GM19467 (cell line): ENCODE measurements around the gene FOXP4.

Experiments
- ATAC-seq: cut with Tn5 transposase; IDR thresholded peaks from one replicate; pipeline ENCODE4 v1.9.1; 2021; ENCODE audit warnings: mild to moderate bottlenecking, moderate library complexity; ENCODE audit not compliant: unreplicated experiment

Gene FOXP4

GRCh38 chr6:41624621-41625380 is 78.6 kb downstream of the FOXP4 start:
- ATAC-seq = no peak

DNA sequence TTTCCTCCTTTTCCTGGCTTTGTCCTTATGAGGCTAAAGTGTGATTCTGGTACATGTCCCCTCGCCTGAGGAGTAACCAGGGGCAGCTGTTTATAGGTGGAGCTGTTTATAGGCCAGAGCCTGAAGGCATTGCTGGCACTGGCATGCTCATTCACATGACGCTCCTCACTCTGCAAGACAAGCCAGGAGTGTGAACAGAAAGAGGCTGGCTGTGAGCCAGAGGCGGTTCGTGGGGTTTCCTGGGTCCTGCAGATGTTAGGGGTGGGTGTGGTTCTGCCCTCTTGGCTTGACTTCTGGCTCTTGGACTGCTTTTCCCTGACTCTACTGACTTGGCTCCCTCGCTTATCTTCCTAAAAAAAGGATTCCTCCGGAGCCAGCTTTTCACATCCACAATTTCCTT is 79.3 kb downstream of the FOXP4 start:
- no peak for ATAC-seq

DNA sequence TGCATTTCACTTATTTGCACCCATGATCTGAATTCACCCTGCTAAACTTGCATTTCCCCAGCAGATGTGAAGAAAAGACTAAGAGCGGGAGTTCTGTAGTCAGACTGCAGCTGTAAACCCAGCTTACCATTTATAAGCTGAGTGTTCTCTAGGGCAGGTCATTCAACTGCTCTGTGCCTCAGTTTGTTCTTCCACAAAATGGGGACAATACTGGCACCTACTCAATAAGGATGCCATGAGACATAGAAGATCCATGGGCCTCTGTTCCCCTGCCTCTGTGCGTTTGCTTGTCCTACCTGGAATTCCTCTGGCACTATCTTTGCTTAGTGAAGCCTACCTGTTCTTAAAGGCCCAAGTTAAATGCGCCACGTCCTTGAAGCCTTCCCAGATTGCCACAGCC is 79.8 kb downstream of the FOXP4 start:
- no peak for ATAC-seq

DNA sequence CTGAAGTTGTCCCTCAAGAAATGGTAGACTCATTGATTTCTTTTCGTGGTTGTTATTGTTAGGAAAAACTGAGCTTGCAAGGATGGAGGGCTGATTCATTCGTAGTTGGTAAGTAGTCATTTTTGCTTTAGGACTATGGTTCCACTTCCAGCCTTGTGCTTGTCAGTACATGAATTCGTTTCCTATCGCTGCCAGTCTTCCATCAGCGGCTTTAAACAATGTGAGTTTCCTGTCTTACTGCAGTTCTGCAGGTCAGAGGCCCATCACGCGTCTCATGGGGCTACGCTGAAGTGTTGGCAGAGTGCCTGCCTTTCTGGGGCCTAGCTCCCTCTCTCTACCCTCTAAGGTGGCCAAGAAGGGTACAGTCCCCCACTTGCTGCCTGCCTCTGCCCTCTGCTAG is 80.7 kb downstream of the FOXP4 start:
- no peak for ATAC-seq

GRCh38 chr6:41629128-41629527 is 82.9 kb downstream of the FOXP4 start:
- no peak for ATAC-seq

GRCh38 chr6:41630069-41630468 is 83.9 kb downstream of the FOXP4 start:
- ATAC-seq = no peak

DNA sequence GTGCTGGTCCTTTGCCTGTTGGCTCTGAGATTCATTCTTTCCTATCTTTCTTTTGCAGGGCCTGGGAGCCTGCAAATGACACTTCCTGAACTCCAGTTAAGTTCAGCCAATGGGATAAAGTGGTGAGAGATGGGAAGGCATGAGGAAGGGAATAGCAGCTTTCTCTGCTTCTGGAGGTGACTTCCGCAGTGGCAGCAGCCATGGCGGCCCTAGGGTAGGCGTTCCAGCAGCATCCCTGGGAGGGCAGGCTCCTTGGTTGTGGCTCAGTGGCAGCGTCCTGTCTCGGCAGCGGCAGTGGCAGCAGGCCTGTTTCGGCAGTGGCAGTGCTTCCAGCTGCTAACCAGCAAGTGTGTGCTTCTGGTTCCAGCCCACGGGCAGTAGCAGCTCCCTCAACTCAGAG is 84.8 kb downstream of the FOXP4 start:
- no peak for ATAC-seq

DNA sequence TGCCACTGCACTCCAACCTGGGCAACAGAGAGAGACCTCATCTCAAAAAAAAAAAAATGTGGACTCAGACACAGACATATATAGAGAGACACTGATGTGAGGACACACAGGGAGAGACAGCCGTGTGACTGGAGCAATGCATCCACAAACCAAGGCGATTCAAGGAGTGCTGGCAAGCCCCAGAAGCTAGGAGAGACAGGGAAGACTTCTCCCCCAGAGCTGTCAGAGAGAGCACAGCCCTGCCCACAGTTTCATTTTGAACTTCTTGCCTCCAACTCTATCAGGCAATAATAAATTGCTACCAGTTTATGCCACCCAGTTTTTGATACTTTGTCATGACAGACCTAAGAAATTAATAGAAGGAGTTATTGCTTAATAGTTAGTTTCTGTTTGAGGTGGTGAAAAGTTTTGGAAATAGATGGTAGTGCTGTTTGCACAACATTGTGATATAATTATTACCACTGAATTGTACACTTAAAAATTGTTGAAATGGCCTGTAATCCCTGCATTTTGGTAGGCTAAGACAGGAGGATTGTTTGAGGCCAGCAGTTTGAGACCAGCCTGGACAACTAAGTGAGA is 87.0 kb downstream of the FOXP4 start:
- no peak for ATAC-seq

DNA sequence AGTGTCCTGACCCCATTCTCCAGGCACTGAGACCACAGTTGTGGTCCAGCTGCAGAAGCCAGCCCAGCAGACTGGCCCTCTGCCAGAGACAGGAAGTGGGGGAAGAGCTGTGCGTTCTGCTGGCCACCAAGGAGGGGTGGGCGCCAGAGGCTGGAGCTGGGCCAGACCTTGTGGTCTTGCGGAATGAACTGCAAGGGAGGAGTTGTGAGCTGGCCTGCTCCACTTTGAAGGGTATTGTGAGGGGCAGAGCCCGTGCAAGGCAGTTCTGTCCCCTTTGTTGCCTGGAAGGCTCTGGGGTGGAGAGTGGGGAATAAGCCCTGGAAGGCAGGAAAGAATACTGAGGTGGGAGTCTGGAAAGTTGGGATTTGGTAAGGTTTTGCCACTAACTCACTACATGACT is 88.5 kb downstream of the FOXP4 start:
- no peak for ATAC-seq

DNA sequence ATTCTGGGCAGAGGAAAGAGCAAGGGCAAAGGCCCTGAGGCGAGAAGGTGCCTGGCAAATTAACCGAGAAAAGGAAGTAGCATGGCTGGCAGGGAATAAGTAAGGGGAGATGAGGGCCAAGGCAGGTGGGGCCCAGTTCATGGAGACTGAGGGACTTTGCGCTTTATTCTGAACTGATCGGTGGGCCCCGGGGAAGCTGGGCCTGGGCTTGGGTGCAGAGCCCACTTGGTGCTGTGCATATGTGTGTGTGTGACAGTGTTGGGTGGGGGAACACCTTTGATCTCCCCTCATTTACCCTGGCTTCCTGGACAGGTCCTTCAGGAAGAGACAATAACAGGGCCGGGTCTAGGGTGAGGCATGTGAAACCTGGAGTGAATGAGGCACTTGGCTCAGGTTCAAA is 89.2 kb downstream of the FOXP4 start:
- no peak for ATAC-seq

DNA sequence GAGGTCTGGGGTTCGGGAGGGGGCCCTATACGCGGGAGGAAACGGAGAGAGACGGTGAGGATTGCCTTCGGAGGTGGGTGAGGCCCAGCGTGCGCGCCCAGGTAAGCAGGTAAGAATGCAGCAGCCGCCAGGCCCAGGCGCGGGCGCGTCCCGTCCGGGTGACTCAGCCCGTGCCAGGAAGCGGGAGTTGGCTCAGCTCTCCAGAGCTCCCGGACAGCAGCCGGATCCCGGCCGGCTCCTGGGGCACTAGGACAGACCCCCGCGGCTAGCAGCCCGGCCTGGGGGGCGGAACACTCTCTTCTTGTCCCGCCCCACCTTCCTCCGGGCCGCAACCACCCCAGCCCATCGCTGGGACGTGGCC is 90.6 kb downstream of the FOXP4 start:
- ATAC-seq = no peak

DNA sequence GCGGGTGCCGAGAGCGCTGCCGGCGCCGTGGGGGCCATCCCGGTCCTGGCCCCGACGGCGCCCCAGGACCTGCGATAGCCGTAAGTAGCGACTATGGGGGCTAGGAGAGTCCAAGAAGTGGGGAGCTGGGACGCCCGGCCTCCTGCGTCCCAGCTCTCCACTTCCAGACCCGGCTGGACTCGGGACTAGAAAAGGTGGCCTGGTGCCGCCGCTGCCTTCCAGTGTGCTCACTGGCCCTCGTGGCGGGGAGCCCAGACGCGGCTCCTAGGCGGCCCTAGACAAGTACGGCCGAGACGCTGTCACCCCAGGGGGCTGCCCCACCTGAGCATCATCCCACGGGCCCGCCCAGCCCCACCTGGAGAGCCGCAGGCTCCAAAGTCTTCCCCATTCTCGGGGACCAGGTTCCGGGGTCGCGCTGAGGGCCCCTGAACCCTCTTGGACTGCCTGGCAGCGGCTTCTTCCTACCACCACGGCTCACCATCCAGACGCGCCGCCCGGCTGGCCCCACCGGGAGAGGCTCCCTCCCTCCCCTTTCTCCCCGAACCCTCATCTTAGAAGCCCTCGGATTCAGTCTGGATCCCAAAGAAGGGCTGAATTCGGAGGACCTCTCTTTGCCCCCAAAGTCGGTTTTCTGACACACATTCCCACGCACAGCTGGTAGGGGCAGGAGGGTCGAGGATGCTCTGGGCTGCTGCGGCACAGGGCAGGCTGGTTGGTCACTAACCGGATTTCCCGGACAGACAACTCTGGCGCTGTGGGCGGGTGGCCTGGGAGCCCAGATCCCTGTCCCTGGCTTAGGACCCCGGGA is 91.2 kb downstream of the FOXP4 start:
- ATAC-seq = no peak

DNA sequence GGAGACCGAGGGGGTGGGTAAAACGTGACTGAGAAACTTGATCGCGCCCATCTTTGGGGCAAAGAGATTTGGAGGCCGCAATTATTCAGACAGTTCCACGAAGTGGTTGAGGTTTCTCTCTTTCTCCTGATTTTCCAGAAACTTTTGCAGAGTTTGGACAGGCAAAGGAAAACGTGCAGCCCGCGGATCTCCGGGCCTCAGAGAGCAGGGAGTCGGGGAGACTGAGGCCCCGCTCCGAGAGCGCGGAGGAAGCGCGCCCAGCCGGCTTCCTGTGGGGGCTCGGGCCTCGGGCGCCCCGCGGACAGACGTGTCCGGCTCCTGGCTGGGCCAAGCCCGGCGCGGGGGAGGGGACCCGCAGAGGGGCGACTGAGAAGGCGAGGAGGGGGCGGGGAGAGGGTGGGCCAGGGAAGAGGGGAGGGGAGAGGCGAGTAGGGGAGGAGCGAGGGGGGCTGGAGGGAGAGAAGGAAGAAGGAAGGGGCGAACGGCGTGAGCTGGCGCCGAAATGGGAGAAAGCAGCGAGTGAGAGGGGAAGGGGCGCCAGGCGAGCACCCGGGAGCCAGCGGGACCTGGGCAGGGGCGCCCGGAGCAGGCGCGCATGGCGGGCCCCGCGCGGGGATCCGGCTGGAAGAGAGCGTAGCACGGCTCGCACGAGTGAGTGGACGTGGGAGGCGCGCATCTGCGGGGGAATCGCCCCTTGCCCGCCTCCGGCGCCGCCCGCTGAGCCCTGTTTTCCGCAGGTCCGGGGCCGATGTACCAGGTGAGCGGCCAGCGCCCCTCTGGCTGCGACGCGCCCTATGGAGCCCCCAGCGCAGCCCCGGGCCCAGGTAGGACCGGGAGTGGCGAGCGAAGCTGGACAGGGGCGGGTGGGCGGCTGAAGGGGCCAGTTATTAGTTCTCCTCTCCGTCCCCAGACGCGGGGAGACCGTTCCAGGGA is 92.1 kb downstream of the FOXP4 start, which contains the start of gene MDFI:
TSS of gene MDFI (plus strand) at position 467 of the 933 bp plus-strand sequence. CDS start at position 749, 282 bp downstream.
- ATAC-seq = no peak

DNA sequence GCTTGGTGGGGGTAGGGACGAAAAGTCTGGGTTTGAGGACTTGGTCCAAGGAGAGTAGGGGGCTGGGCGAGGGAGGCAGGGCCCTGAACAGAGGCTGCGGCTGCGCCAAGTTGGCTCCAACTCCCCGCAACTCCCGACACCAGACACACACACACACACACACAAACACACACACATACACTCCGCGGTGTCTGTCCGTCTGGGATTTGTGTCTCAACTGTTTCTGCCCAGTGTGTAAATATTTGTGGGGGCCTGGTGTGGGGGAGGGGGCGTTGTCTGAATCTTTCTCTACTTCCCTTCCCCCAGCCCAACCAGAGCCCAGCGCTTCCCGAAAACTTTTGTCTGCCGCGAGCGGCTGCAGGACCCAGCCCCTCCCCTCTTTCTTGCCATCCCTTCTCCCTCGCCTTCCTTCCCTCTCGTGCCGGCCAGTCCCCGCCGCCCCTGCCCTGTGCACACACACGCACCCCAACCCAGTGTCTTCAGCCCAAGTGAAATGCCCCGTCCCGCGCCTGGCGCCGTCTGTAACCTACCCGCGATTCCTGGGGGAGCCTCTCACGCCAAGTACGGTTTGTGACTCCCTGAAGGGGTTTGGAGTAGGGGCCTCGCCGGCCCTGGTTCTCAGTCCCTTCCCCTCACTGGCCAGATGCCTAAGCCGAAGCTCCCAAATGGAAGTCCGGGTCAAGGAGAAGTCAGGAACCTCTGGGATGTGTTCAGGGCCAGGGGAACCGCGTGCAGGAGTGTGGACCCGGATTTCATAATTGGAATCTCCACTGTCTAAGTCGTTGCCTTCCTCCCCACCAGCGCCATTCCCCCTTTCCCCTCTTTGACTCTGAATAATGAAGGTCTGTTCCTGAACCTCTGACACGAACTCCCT is 93.0 kb downstream of the FOXP4 start:
- ATAC-seq = no peak

DNA sequence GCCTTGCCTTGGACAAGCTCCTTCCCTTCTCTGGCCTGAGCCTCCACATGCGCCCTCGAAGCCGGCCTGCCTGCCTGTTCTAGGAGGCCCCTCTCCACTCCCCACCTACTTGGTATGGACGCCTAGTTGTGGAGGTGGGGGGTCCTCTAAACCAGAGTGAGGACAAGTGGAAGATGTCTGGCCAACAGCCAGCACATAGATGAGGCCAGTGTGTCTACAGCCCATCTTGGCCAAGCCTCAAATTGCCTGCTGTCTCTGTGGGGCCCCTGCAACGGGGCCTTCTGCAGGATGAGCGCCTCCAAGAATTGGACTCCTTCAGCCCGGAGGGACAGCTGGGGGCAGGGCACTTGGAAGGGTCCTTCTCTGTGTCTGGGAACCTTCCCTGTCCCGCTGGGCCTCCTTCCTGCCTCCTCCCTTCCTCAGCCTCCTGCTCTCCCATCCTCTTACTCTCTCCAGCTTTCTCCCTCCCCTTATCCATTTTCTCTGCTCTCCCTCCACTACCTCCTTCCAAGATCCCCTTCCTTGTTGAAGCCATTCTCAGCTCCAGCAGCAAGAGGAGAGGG is 93.7 kb downstream of the FOXP4 start:
- ATAC-seq = no peak

DNA sequence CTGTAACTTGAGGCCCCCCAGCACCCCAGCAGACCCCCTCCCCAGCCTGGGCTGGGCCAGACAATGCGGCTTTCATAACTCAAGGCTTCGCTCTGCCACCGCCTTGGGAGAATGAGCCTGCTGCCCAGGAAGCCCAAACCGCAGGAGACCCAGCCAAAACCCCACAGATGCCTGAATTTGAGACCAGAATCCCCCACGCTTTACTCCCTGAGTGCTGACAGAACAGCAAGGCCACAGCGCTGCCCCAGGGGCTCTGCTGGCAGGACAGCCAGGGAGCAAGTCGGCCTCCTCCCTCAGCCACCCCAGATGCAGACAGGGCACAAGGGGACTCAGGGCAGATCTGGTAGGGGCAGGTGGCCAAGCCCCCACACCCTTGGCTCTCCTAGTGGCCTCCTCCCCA is 94.2 kb downstream of the FOXP4 start:
- ATAC-seq = no peak

- no peak for ATAC-seq
Observed at GRCh38 chr6:41641352-41641925, 95.3 kb downstream of the FOXP4 start.

DNA sequence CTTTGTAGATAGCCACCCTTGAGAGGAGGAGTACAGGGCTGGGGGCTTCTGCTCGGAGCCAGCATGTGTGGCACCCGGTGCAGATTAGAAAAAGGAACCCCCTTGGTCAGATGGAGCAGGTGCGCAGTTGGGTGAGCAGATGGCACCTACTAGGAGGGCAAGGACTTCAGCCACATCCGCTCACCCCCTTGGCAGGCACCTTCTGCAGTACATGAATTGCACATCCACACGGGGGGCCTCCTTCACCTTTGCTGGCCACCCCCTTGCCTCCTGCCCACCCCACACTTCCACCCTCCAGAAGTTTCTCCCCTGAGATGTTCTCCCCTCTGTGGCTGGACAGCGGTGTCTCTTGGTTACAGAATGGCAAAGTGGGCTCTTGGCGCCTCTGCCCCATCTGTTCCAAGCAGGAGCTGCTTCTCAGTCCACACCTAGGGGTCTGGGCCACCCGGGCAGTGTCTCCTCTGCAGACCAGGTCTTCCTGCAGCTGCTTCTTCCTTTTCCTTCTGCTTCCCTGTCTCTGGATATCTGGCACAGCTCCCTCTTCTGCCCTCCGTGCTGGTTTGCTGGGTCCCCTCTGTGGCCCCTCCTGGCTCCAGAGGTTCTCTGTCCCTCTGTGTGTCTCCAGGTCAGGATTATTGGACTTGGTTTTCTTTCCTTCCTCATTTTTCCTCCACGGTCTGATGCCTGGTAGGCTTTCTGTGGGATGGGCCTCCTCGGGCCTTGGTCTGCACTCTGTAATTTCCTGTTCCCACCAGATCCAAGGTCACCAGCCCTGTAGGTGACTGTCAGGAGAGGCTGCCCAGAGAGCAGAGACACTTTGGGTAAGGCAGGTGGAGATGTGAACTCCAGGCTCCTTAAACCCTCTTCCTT is 96.1 kb downstream of the FOXP4 start:
- ATAC-seq = no peak
